OCI-LY7 (cell line): ENCODE measurements around the gene CPEB4. TPM values are rescaled to one million over a fixed set of nuclear protein-coding genes. Genes with fewer than 3 reads are reported as not detected.
A peak's percentile ranks its signal among the peaks of the same experiment; 100 is the strongest.

Experiments used
- BruUV-seq: library from RNA; stranded (reverse); fragments of 400-500 nt; replicated peaks from 2 replicates; lab custom pipeline; 2021; lab: Mats Ljungman, UMichigan
- CTCF ChIA-PET: fragments of 300-600 bp; sonication (Branson Sonifier 250); formaldehyde crosslinking; loops from one replicate; lab custom pipeline; 2022; ENCODE audit warnings: antibody characterized with exemption; ENCODE audit not compliant: unreplicated experiment; lab: Charles Lee
- POLR2A ChIA-PET: fragments of 300-600 bp; sonication (Branson Sonifier 250); formaldehyde crosslinking; loops from one replicate; lab custom pipeline; 2022; ENCODE audit warnings: antibody characterized with exemption; lab: Charles Lee
- DNase-seq: peaks from one replicate; pipeline ENCODE4 v3.0.0-alpha.2; 2015; ENCODE audit warnings: low spot score
- H2AFZ ChIP-seq: fragments of 200-600 bp; sonication (generic), shearing (Covaris generic); 2 replicates; pipeline ENCODE4 v1.6.1; 2014; ENCODE audit warnings: mild to moderate bottlenecking, antibody characterized with exemption, low read length, moderate library complexity
- H3K27ac ChIP-seq: fragments of 200-600 bp; sonication (generic); 2 replicates; pipeline ENCODE4 v1.5.1; 2014; ENCODE audit warnings: mixed run types, low read depth, mild to moderate bottlenecking, moderate library complexity, low read length, inconsistent platforms; ENCODE audit not compliant: poor library complexity, severe bottlenecking
- H3K36me3 ChIP-seq: fragments of 200-600 bp; sonication (generic); 2 replicates; pipeline ENCODE4 v1.6.1; 2014; ENCODE audit warnings: mild to moderate bottlenecking, antibody characterized with exemption, low read length, moderate library complexity, mixed read lengths; ENCODE audit not compliant: insufficient read depth
- H3K4me1 ChIP-seq: fragments of 200-600 bp; sonication (generic); 2 replicates; pipeline ENCODE4 v1.5.1; 2014; ENCODE audit warnings: mild to moderate bottlenecking, low read length; ENCODE audit not compliant: insufficient read depth, poor library complexity, severe bottlenecking
- H3K4me2 ChIP-seq: fragments of 200-600 bp; sonication (generic); 2 replicates; pipeline ENCODE4 v1.6.1; 2014; ENCODE audit warnings: mild to moderate bottlenecking, low read length
- H3K4me3 ChIP-seq: fragments of 200-600 bp; sonication (generic); 2 replicates; pipeline ENCODE4 v1.5.1; 2014; ENCODE audit warnings: mild to moderate bottlenecking, low read depth, low read length; ENCODE audit not compliant: poor library complexity, severe bottlenecking
- H3K79me2 ChIP-seq: fragments of 200-600 bp; sonication (generic); 2 replicates; pipeline ENCODE4 v1.6.1; 2016; ENCODE audit warnings: low read depth, mild to moderate bottlenecking, low read length, moderate library complexity, mixed read lengths; ENCODE audit not compliant: insufficient read depth
- H3K9me2 ChIP-seq: fragments of 200-600 bp; sonication (generic); 2 replicates; pipeline ENCODE4 v1.6.1; 2016; ENCODE audit warnings: mild to moderate bottlenecking, low read length, mixed read lengths; ENCODE audit not compliant: insufficient read depth
- H3K9me3 ChIP-seq: fragments of 200-600 bp; sonication (generic); 2 replicates; pipeline ENCODE4 v1.6.1; 2014; ENCODE audit warnings: mild to moderate bottlenecking, mixed run types, low read length, mixed read lengths
- H4K20me1 ChIP-seq: fragments of 200-600 bp; sonication (generic); 2 replicates; pipeline ENCODE4 v1.6.1; 2014; ENCODE audit warnings: mild to moderate bottlenecking, antibody characterized with exemption, low read length, moderate library complexity, mixed read lengths; ENCODE audit not compliant: insufficient read depth
- CTCF ChIP-seq: fragments of 200-600 bp; sonication (generic); conservative IDR thresholded peaks from 2 replicates; pipeline ENCODE4 v1.5.1; 2014; ENCODE audit warnings: mild to moderate bottlenecking, antibody characterized with exemption, low read length, moderate library complexity, mixed read lengths
- EZH2phosphoT487 ChIP-seq: fragments of 200-600 bp; sonication (generic); IDR thresholded peaks from 2 replicates; pipeline ENCODE4 v1.6.1; 2018; ENCODE audit warnings: low read depth, borderline replicate concordance, mild to moderate bottlenecking, mixed run types, antibody characterized with exemption, low read length, moderate library complexity, mixed read lengths
- intact Hi-C: fragments of 100-400 bp; cut with micrococcal nuclease; formaldehyde crosslinking; loops from one replicate; pipeline ENCODE4 v1.10.0; 2022; ENCODE audit not compliant: unreplicated experiment
- total RNA-seq, 2 experiments: library from RNA; depleted of rRNA in 1 of 2; stranded (reverse); fragments of >200 nt in 1 of 2; shearing (Covaris generic) in 1 of 2; gene quantifications; 2 replicates each; pipeline ENCODE4 v1.2.3, GENCODE V29; 2014 to 2022

CPEB4 gene
- total RNA-seq, 2 experiments from 2014 or later: 12.6 to 31.8 TPM

DNA sequence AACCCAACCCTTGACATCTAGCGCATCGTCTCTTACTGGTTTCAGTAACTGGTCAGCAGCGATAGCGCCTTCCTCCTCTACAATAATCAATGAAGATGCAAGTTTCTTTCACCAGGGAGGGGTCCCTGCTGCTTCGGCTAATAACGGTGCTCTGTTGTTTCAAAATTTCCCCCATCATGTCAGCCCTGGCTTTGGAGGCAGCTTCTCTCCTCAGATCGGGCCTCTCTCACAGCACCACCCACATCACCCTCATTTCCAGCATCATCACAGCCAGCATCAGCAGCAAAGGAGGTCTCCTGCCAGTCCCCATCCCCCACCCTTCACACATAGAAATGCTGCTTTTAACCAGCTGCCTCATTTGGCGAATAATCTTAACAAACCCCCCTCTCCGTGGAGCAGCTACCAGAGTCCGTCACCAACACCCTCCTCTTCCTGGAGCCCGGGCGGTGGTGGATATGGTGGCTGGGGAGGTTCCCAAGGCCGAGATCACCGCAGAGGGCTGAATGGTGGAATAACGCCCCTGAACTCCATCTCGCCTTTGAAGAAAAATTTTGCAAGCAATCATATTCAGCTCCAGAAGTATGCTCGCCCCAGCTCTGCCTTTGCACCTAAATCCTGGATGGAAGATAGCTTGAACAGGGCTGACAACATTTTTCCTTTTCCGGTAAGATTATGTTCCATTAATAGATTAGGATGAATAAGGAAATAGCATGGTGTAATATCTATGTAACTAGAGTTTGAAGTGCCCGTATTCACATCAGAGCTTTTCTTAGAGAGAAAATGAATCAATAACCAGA is 2.2 kb downstream of the CPEB4 start:
- Histone ChIP-seq H3K36me3 (peaks cover 4% of the 10 kb centered on the region; the same call in 1 of the 2 replicates), H3K27ac (peak overlapping the region; percentile 88), H3K4me2 (peak overlapping the region; percentile 72), H4K20me1 (no peaks in the 10 kb centered on the region), H3K79me2 (peaks cover 73% of the 10 kb centered on the region), H3K4me3 (peak overlapping the region; percentile 88), H3K9me3 (no peaks in the 10 kb centered on the region), H3K9me2 (no peaks in the 10 kb centered on the region), H2AFZ (no peak overlapping the region), H3K4me1 (peaks cover 52% of the 10 kb centered on the region)
- TF ChIP-seq CTCF: no peak
- no peak for TF ChIP-seq EZH2phosphoT487
- POLR2A ChIA-PET: interaction anchor here (0.6 to 8.8 kb wide), 29 partner anchors 9 to 1712 kb away, joined by 3 to 122 read pairs (median 4); no protein-coding TSS in a partner anchor
- CTCF ChIA-PET: interaction anchor here (0.5 to 1.4 kb wide), 6 partner anchors 9 to 217 kb away, joined by 3 to 5 read pairs (median 4); no protein-coding TSS in a partner anchor
- intact Hi-C loops: loop anchor here (1.0 kb wide), 1 partner anchor 100 kb away; no protein-coding TSS in a partner anchor
- no TSS peak for BruUV-seq
- peak; percentile 65 for DNase-seq

GRCh38 chr5:173891308-173892116 is 3.4 kb downstream of the CPEB4 start:
- ChIA-PET POLR2A (interaction anchor here (0.6 to 8.8 kb wide), 23 partner anchors 8 to 276 kb away, joined by 3 to 122 read pairs (median 4); no protein-coding TSS in a partner anchor), CTCF (interaction anchor here (0.6 to 1.4 kb wide), 4 partner anchors 8 to 122 kb away, joined by 3 to 5 read pairs (median 4); no protein-coding TSS in a partner anchor)
- BruUV-seq: TSS peak; percentile 31
- peaks cover under 1% of the 10 kb centered on the region; the same call in 1 of the 2 replicates for H3K9me3 ChIP-seq
- H3K27ac ChIP-seq: peak overlapping the region; percentile 88
- H4K20me1 ChIP-seq: no peaks in the 10 kb centered on the region
- H3K79me2 ChIP-seq: peaks cover 84% of the 10 kb centered on the region
- TF ChIP-seq EZH2phosphoT487 (no peak), CTCF (no peak)
- H3K4me1 ChIP-seq: peaks cover 52% of the 10 kb centered on the region
- no peaks in the 10 kb centered on the region for H3K9me2 ChIP-seq
- H3K36me3 ChIP-seq: peaks cover 10% of the 10 kb centered on the region
- peak overlapping the region; percentile 72 for H3K4me2 ChIP-seq
- DNase-seq: no peak
- intact Hi-C loops: loop anchor here (1.0 kb wide), 1 partner anchor 70 kb away; no protein-coding TSS in a partner anchor
- H3K4me3 ChIP-seq: peak overlapping the region; percentile 88
- no peak overlapping the region; the same call in 1 of the 2 replicates for H2AFZ ChIP-seq
